Keratinocyte (primary cell): ENCODE results near the gene SERINC1. TPM values are rescaled to one million over a fixed set of nuclear protein-coding genes. Genes with fewer than 3 reads are reported as not detected.

ENCODE experiments used
- DNase-seq: peaks from one replicate; pipeline ENCODE4 v3.0.0-alpha.2; 2011; ENCODE audit warnings: low read depth, missing footprints, low spot score
- FAIRE-seq: peaks from 2 replicates; lab custom pipeline; 2011; peaks lifted over from hg19 to GRCh38; lab: Jason Lieb, UNC
- H2AFZ ChIP-seq: 2 replicates; pipeline ENCODE4 v1.6.0; 2012; ENCODE audit warnings: low read length, control low read depth, inconsistent platforms; ENCODE audit not compliant: control insufficient read depth
- H3K27ac ChIP-seq: 2 replicates; pipeline ENCODE4 v1.5.1; 2011; ENCODE audit warnings: low read length; ENCODE audit not compliant: control insufficient read depth, insufficient read depth
- H3K27me3 ChIP-seq: 3 replicates; pipeline ENCODE4 v1.6.0; 2011; ENCODE audit warnings: low read length; ENCODE audit not compliant: control insufficient read depth, insufficient read depth; ENCODE audit errors: extremely low read depth
- H3K36me3 ChIP-seq, 2 experiments: 2 replicates in 1 of 2; 3 replicates in 1 of 2; pipeline ENCODE4 v1.5.1; 2011; ENCODE audit warnings: low read length in 2 of 2, mild to moderate bottlenecking in 1 of 2; ENCODE audit not compliant: control insufficient read depth in 2 of 2, insufficient read depth in 2 of 2; ENCODE audit errors: extremely low read depth in 1 of 2
- H3K4me1 ChIP-seq: 3 replicates; pipeline ENCODE4 v1.5.1; 2011; ENCODE audit warnings: low read length; ENCODE audit not compliant: control insufficient read depth, insufficient read depth; ENCODE audit errors: extremely low read depth
- H3K4me2 ChIP-seq: 3 replicates; pipeline ENCODE4 v1.6.0; 2011; ENCODE audit warnings: low read depth, low read length; ENCODE audit not compliant: control insufficient read depth, insufficient read depth; ENCODE audit errors: extremely low read depth
- H3K4me3 ChIP-seq, 3 experiments: fragments of 200-600 bp in 1 of 3; sonication (generic) in 1 of 3; 2 replicates in 2 of 3; 3 replicates in 1 of 3; pipeline ENCODE4 v1.5.1; 2011 to 2016; ENCODE audit warnings: low read length in 3 of 3, mild to moderate bottlenecking in 3 of 3, control low read depth in 2 of 3, inconsistent platforms in 1 of 3, low read depth in 1 of 3, mixed read lengths in 1 of 3, mixed run types in 1 of 3, moderate library complexity in 1 of 3; ENCODE audit not compliant: control insufficient read depth in 2 of 3, insufficient read depth in 2 of 3; ENCODE audit errors: extremely low read depth in 1 of 3
- H3K79me2 ChIP-seq: 2 replicates; pipeline ENCODE4 v1.6.0; 2012; ENCODE audit warnings: low read length; ENCODE audit not compliant: control insufficient read depth, insufficient read depth
- H3K9ac ChIP-seq: 3 replicates; pipeline ENCODE4 v1.6.0; 2011; ENCODE audit warnings: low read length; ENCODE audit not compliant: control insufficient read depth, insufficient read depth; ENCODE audit errors: extremely low read depth
- H3K9me1 ChIP-seq: 3 replicates; pipeline ENCODE4 v1.6.0; 2011; ENCODE audit warnings: low read length; ENCODE audit not compliant: control insufficient read depth, insufficient read depth; ENCODE audit errors: extremely low read depth
- H3K9me3 ChIP-seq: 2 replicates; pipeline ENCODE4 v1.5.1; 2012; ENCODE audit warnings: low read depth, low read length; ENCODE audit not compliant: control insufficient read depth
- H4K20me1 ChIP-seq: 3 replicates; pipeline ENCODE4 v1.6.0; 2011; ENCODE audit warnings: low read length; ENCODE audit not compliant: control insufficient read depth, insufficient read depth; ENCODE audit errors: extremely low read depth
- CTCF ChIP-seq, 3 experiments: IDR thresholded peaks in 1 of 3; conservative IDR thresholded peaks in 1 of 3; optimal IDR thresholded peaks in 1 of 3; 2 replicates in 2 of 3; 3 replicates in 1 of 3; pipeline versions ENCODE3 to v1.5.1; 2011; ENCODE audit warnings: low read length in 3 of 3, mild to moderate bottlenecking in 3 of 3, moderate library complexity in 2 of 3, control low read depth in 1 of 3, inconsistent platforms in 1 of 3; ENCODE audit not compliant: insufficient read depth in 2 of 3; ENCODE audit errors: extremely low read depth in 1 of 3
- EZH2 ChIP-seq: IDR thresholded peaks from one replicate; pipeline ENCODE4 v1.6.1; 2012; ENCODE audit warnings: inconsistent platforms, mild to moderate bottlenecking, low read length, moderate library complexity
- dilution Hi-C: fragments of 300-500 bp; cut with MboI; formaldehyde crosslinking; loops from one replicate; pipeline ENCODE4 v1.7.0; 2020; ENCODE audit warnings: low sequenced_read_pairs; ENCODE audit not compliant: extremely low pct_ligation_motif_present
- polyA plus RNA-seq, 5 experiments: library from polyadenylated mRNA; depleted of rRNA in 3 of 5; stranded (reverse) in 3 of 5; stranded (forward) in 1 of 5; unstranded in 1 of 5; fragments of >200 nt; gene quantifications; 1 replicate in 1 of 5; 2 replicates in 3 of 5; 3 replicates in 1 of 5; pipeline versions ENCODE4 v1.2.1 to v1.2.3, GENCODE V29; 2011 to 2012; ENCODE audit warnings: missing spikeins in 2 of 5, low read depth in 1 of 5, low replicate concordance in 1 of 5

SERINC1 gene
- polyA plus RNA-seq, 1 donor (not counting 4 experiments of a cell fraction or from before 2014, with no cell fraction given), result 116 TPM

- TF ChIP-seq EZH2, result no peak
- no peak for TF ChIP-seq CTCF (optimal IDR thresholded peaks at IDR 0.05 in 1 of 3, IDR thresholded peaks at IDR 0.05 in 1 of 3, conservative IDR thresholded peaks at IDR 0.05 in 1 of 3; ENCODE audit: extremely low read depth in 1 of 3, insufficient read depth in 2 of 3, low read length in 3 of 3)
- Histone ChIP-seq H3K27ac (no peak overlapping the region), H3K9me3 (no peaks in the 10 kb centered on the region), H3K4me1 (peaks cover 2% of the 10 kb centered on the region), H3K36me3 (peaks cover 1 to 4% of the 10 kb centered on the region in 2 experiments), H3K9me1 (no peaks in the 10 kb centered on the region), H3K4me3 (no peak overlapping the region), H3K79me2 (no peaks in the 10 kb centered on the region), H4K20me1 (no peaks in the 10 kb centered on the region), H2AFZ (no peak overlapping the region), H3K4me2 (no peak overlapping the region), H3K27me3 (no peaks in the 10 kb centered on the region), H3K9ac (no peak overlapping the region)
- DNase-seq (no peak), FAIRE-seq (no peak)
- dilution Hi-C loops, result no loop called here
These were observed 45.0 kb downstream of the SERINC1 start for GRCh38 chr6:122426597-122426996.

- Histone ChIP-seq H3K79me2 (no peaks in the 10 kb centered on the region), H3K27ac (no peak overlapping the region), H3K4me1 (peaks cover 2% of the 10 kb centered on the region), H3K36me3 (peaks cover 1 to 7% of the 10 kb centered on the region in 2 experiments), H3K9me3 (no peaks in the 10 kb centered on the region), H3K27me3 (no peaks in the 10 kb centered on the region), H3K4me2 (no peak overlapping the region), H4K20me1 (no peaks in the 10 kb centered on the region), H3K9ac (no peak overlapping the region), H2AFZ (no peak overlapping the region), H3K4me3 (no peak overlapping the region), H3K9me1 (no peaks in the 10 kb centered on the region)
- dilution Hi-C loops, result no loop called here
- DNase-seq (no peak), FAIRE-seq (no peak)
- TF ChIP-seq CTCF (optimal IDR thresholded peaks at IDR 0.05 in 1 of 3, IDR thresholded peaks at IDR 0.05 in 1 of 3, conservative IDR thresholded peaks at IDR 0.05 in 1 of 3; ENCODE audit: extremely low read depth in 1 of 3, insufficient read depth in 2 of 3, low read length in 3 of 3) (no peak), EZH2 (no peak)
These were observed 47.9 kb downstream of the SERINC1 start for GRCh38 chr6:122423734-122424133.
